IPS-NIHi11 (cell line): Measurements from ENCODE around the gene CAMK1D.

Experiments
- DNase-seq: peaks from one replicate; pipeline ENCODE4 v3.0.0; 2012; ENCODE audit warnings: mixed read lengths, low spot score

The CAMK1D gene

DNA sequence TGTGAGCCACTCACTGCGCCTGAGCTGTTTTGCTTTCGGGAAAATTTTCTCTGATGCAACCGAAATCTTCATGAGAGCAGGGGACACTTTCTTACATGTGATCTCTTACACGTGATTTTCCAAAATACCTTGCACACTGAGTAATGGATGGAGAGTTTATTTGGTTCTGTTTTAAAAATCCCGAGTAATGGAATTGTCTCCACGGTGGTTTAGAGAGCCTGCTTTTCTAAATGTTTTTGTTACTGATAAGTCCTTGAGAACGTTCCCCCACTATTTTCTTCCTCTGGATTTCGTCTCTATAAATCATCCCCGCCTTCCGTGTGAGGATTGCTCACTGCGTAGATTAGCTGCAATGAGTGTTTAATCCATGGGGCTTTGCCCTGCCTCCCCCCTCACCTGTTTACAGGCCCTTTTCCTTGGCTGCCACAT, 25.7 kb downstream of the CAMK1D start:
- no peak for DNase-seq

DNA sequence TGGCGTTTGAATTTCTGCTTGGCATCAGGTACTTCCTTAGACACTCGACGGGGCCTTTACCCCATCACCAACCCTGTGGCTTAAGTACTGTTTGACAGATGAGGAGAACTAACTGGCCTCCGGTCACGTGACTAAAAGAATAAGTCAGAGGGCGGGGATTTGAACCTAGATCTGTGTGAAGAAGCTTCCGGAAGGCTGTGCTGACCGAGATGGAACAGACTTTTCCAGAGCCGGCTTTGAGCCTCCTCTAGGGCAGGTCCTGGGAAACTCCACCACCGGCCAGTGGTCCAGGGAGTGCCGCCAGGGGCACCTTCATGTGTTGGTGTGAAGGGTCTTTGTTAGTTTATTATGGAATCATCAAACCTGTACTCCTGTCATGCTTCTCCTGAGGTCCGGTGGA, 26.9 kb downstream of the CAMK1D start:
- no peak for DNase-seq

DNA sequence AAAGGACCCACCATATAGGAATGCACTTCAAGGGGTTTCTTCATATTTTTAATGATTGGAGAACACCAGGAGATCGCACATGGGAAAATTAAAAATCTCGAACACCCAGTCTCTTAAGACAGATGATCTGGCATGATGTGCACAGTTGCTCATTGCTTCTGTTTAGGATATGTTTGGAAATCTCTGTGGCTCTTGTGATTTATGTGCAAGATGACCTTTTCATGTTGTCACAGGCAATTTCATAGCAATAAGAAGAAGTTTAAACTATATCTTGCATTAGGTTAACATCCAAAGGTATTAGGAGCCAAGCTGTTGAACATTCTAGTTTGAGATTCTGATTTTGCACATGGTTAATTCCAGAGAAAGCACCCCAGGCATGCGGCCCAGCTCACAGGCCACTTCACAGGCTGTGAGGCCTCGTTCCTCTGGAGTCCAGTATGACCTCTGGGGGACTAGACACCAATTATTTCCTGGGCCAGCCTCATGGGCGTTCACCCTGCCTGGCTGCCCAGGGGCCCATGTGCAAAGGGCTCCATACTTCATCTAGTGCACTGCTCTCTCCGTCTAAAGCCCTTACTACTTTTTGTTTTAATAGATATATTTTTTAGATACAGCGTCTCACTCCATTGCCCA, 28.4 kb downstream of the CAMK1D start:
- DNase-seq, result no peak

DNA sequence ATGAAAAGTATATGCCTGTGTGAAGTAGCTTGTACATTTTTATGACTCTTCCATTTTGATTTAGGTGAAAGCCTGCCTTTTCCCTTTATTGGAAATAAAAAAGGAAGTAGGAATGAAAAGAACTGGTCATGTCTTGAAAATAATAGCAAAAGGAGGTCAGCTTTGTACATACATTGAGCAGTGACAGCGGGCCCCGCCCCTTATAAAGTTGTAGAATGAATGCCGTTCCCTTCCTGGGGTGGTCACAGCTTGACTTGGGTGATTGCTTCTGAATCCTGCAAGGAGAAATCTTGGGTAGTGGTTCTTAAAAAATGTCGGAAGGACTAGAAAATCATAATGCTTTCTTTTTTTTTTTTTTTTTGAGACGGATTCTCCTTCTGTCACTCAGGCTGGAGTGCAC, 31.7 kb downstream of the CAMK1D start:
- no peak for DNase-seq

DNA sequence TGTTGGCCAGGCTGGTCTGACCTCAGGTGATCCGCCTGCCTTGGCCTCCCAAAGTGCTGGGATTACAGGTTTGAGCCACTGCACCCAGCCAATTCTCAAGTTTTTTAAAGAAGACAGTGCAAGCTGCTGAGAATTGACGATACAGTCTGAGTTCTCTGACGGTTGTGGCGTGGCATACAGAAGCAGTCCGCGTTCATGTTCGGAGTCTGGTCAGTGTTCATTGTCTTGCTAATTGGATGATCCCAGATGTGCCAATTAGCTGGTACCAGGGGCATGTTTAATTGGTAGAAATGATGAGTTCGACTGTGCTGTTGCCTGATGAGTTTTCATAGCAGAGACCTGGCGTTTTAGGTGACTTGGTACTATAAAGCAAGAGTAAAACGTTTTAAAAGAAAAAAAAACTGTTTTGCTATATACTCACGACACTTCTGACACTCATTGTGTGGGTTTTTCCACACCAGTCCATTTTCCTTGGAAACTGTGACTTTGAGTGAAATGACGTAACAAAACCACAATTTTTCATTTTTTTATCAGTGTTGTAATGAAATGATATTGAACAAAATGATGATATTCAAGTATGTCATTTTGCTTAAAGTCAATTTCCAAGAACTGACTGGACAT, 32.3 kb downstream of the CAMK1D start:
- DNase-seq, result no peak

DNA sequence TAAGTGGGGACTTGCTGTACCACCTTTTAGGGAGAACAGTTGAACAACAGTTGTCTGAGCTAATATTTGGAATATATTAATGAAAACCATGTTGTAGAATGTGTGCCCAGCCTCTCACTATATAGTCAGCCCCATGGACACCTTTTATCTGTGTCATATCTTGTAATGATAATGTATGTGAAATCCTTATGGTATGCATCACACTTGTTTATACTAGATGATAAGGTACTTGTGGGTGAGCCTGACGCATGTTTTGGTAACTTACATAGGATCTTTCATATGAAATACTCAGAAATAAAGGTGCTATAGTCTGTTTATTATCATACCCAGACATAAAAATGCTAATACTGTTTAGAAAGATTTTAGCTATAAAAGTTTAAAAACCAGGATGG, 32.8 kb downstream of the CAMK1D start:
- no peak for DNase-seq

DNA sequence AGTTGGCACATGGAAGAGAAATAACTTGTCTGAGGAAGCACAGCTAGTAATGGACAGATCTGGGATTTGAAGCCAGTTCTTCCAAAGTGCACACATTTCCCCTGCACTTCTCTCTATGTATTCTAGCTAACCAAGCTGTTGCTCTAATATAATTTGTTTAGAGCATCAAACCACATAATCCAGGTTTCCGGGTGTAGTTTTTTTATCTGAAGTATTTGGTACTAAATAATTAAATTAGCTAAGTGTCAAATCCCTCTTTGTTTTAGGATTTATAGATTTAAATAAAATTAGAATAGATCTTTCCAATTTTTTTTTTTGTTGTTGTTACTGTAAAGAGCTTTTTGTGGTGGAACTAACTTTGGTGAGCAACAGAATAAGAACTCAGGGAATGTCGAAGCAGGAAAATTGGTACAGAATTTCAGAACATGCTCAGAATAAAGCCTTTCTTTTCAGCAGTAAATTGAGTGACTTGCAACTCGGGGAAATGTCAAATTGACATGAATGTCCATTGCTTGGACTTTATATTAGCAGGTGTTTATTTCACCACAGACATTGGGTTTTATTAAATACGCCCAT, 33.7 kb downstream of the CAMK1D start:
- DNase-seq, result no peak

DNA sequence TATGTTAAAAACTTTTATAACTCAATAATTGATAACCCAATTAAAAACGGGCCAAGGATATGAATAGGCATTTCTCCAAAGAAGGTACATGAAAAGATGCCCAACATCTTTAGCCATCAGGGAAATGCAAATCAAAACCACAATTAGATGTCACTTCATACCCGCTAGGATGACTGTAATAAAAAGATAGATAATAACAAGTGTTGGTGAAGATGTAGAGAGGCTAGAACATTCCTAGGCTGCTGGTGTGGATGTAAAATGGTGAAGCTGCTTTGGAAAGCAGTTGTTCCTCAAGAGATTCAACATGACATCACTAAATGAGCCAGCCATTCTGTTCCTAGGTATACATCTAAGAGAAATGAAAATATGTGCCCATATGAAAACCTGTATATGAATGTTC, 35.6 kb downstream of the CAMK1D start:
- no peak for DNase-seq

DNA sequence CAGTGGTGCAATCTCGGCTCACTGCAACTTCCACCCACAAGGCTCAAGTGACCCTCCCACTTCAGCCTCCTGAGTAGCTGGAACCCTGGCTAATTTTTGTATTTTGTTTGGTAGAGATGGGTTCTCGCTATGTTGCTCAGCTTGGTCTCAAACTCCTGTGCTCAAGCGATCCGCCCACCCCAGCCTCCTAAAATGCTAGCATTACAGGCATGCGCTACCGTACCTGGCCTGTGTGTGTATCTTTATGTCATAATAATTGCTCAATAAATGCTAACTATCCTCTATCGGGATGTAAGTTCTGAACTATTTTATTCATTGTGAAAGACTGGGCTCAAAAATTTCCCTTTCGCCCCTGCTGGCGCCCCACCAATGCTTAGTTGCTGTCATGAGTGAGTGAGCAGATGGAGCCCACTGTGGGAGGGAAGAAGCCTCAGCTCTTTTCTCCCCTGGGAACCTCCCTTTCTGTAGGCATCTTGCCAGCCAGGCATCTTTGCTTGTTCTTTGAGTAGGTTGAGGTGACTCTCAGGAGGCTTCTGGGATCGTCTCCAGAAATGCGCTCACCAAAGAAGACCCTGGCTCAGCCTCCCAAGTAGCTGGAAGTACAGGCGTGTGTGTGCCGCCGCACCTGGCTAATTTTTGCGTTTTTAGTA, 38.3 kb downstream of the CAMK1D start:
- no peak for DNase-seq

DNA sequence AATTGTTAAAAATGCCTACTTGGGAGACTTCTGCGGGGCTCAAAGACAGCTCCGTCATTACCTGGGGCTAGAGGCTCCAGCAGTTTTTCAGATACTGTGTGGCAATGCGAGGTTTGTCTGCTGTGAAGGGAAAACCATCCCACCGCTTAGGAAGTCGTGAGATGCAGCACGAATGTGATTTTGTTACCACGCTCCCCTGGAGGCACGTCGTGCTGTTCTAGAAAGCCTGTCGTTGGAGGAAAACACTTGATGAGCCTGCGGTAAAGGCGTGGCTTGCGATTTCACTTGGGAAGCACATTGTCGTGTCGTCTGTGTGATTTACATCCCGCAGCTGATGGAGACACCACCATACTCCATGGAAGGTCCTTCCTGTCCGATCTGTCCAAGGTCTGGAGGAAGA, 39.3 kb downstream of the CAMK1D start:
- DNase-seq, result no peak

DNA sequence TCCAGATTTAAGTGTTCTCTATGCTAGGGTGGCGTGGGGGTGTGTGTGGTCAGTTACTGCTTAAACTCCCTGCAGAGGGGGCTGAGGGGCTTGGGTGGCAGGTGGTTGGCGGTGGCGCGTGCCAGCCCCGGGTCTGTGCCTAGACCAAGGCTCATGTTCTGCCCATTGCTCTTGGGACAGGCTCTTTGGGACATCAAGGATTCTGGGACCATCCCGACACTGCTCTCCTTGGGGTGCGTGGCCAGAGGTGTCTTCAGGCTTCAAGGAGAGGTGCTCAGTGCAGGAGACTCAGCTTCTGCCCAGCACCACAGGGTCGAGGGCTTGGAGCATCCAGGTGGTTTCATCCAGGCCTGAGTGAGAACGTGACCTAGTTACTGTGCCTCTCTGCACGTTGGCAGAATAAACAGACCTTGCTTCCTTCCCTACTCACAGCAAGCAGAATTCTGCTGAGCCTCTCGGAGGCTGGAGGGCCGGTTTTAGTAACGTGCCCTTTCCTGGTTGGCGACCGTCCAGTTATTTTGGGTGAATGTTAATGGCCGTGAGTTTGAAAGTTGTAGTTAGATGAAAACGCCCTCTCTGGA, 39.9 kb downstream of the CAMK1D start:
- DNase-seq, result no peak

DNA sequence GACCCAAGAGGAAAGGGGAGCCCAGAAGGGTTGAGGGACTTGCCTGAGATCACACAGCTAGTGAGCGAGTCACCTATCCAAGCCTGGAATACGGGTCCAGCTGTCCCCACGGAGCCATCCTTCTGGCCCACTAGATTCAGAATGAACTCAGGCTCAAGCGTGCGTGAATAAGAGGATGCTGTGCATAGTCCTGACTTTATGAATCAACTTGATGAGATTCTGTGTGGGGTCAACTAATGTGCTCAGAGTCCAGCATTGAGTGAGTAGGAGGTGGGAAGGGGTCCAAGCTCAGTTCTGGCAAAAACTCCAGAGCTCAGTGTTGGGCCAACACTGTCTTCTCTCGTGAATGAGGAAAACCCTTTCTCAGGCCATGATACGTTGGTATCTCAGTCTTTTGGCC, 41.4 kb downstream of the CAMK1D start:
- no peak for DNase-seq

DNA sequence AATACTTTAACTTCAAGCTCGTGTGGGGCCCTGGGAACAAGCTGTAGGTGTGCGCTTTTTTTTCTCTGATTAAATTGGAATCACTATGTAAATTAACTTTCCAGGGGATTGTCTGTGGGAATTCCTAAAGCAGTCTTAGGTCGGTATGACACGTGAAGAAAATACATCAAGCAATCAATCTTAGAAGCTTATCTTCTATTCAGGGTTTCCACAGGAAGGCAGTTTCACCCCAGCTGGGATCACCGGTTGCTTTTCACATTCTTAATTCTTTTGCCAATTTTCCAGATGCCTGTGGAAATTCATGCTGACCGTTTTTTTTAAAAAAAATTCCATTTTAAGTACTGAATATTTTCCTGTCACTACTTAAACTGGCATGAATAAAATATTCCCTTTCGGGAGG, 41.9 kb downstream of the CAMK1D start:
- no peak for DNase-seq

DNA sequence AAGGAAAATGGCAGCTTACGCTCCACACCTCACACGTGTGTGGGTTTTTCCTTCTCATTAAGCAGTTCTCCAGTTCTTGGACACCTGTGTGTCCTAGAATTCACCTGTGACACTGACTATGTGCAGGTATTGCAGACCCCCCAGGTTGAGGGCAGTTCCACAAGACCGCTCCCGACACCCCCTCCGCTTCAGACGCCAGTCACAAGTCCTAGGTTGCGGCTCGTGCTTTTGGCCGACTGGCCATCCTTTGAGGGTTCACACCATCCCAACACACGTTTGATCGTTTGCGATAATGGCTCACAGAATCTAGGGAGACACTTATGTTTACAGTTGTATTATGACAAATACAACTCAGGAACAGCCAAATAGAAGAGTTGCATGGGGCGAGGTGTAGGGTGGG, 44.5 kb downstream of the CAMK1D start:
- DNase-seq, result no peak

DNA sequence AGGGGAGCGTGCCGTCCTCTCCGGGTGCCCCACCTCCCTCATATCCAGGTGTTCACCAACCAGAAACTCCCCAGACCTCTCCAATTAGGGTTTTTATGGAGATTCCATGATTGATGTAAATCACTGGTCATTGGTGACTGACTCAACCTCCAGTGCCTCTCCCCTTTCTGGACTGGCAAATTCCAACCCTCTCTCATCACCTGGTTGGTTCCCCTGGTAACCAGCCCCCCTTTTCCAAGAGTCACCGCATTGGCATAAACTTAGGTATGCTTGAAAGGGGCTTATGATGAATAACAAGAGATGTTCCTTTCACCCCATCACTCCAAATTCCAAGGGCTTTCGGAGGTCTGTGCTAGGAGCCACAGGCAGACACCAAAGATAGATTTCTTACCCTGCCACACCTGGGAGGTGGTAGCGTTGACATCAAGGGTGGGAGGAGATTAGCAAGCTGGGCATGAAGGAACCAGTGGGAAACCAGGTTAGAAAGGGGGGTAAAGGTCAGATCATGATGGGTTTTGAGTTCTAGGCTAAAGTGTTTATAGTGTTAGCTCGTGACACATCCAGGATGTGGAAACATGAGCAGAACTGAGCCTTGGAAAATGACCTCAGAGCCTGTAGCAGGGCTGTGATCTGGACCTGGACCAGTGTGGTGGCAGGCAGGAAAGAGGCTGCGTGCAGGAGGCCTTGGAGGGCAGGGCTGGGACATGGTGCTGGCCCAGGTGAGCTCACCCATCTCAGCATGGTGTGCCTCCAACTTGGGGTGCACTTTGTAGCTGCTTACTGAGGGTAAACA, 45.1 kb downstream of the CAMK1D start:
- no peak for DNase-seq

DNA sequence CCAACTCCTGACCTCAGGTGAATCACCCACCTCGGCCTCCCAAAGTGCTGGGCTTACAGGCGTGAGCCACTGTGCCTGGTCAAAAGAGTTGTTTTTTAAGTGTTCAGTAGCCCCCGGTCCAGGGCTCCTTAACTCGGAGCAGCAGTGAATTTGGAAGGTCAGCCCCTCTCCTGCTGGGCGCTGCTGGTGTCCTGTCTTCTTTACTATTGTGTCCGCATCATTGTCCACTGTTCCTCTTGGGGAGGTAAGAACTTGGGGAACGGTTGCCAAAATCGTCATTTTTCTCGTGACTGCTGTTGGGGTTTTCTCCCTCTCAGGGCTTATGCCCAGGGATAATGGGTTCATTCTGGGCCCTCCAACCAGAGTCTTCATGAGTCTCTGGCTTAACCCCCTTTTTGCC, 46.7 kb downstream of the CAMK1D start:
- DNase-seq, result no peak

DNA sequence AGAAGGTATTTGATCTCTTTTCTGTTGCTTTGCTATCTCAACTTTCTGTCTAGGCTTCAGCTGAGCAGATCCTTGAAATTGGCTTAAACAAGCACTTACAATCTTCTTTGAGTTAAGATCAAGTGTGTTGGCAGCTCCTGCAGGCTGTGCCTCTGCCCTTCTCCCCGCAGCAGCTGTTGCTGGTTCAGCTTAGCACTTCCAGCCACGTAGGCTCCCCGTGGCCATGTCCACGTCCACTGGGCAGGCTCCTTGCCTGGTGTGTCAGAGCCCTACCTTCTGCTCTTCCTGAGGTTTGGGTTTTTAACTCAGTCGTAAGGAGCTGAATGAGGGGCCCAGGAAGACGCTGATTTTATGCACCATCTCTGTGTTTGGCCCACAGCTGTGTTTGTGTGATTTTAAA, 47.2 kb downstream of the CAMK1D start:
- DNase-seq, result no peak

DNA sequence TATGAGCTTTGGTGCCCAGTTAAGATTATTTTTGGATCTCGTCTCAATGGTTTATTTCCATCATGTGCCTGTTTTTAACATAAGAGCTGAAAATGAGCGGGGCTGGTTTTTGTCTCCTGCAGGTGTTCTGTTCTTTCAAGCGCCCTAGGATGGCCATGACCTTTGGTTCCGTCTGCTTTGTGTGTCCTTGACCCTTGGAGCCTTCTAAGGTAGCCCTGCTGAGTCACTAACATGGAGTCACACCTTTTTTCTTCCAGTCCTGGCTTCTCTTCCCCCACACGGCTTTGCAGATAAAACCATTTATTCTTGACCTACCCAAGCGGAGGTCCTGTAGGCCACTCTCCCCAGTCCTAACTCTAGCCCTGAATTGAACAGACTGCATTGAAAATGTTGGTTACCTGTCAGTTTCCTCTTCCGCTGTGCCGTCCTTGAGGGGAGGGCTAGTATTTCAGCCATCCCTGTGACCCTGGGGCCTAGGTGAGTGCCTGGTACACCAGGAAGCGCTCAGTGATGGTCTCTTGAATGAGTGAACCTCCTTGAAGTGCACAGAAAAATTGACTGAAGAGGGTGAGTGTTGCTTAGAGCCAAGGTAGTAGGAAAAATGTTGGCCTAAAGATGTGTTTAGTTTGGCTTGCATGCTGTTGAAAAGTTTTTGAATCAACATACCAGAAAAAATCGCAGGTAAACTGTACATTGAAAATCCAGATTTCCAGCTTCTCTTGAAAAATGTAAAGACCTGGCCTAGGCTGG, 48.0 kb downstream of the CAMK1D start:
- no peak for DNase-seq

DNA sequence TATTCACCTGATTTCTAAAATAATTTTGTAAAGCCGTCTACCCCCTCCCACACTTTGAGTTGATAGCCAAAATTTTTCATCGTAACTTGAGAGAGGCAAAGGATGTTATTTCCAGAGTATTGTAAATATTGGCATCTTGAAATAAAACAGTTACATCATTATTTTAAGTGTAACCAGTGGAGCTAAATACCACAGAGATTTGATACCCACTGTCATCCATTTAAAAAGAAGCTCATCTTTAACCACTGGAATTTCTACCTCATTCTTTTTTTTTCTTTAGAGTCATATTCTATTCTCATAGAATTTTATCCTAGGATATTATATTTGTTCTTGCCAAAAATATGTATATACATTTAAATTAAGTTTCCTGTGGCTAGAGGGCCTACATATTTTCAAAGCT, 48.6 kb downstream of the CAMK1D start:
- DNase-seq, result no peak

DNA sequence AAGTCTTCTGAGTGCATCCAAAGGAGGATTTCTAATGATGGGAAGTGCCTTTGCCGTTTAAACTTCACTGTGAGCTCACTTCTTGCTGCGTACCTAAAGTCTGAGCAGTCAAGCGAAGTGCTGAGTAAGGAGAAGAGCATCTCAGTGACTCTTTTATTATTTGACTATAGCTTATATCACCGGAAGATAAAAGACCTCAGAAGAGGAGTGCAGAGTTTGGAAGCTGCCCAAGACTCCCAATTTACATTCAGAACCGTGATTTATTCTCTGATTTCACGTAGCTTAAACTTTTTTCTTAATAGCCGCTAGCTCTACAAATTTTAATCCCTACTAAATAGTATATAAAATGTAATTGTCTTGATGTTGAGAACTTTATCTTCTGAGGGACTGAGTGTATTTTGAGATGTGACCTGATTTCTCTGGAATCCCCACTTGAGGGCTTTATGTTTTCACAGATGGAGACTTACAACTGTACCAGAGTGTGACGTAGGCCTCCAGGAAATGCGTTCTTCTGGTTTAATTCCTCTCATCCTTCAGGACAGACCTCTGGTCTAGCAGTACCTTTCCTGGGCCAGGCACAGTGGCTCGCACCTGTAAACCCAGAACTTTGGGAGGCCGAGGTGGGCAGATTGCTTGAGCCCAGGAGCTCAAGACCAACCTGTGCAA, 51.1 kb downstream of the CAMK1D start:
- DNase-seq, result no peak

DNA sequence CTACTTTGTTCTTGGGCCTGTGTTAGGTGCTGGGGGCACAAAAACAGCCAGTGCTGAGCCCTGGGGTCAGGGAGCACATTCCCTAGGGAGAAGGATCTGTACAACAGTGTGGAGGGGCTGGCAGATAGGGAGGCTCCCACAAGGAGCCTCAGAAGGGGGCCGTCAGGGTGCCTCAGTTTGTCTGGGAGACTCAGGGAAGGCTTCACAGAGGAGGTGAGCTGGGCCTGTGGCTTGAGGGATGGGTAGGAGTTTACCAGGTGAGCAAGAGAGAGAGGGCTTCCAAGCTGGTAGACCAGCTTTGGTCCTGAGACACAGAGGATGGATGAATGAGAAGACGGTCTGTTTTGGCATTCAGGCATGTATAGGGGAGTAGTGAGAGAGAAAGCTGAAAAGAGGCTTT, 52.1 kb downstream of the CAMK1D start:
- DNase-seq, result no peak
